CD4-positive, alpha-beta T cell treated with Interleukin-4 for 4 hours (primary cell): ENCODE results near the gene HHAT.
A peak's percentile ranks its signal among the peaks of the same experiment; 100 is the strongest.
"Not testable (repeated sequence)": the region's sequence is repeated elsewhere in the genome, so short reads cannot be mapped to it uniquely, and the experiment has no call there.

Experiments used
- DNase-seq: peaks from one replicate; pipeline ENCODE4 v3.0.0-alpha.2; 2020

The HHAT gene

GRCh38 chr1:210398466-210398865 is 69.8 kb downstream of the HHAT start:
- no peak for DNase-seq

DNA sequence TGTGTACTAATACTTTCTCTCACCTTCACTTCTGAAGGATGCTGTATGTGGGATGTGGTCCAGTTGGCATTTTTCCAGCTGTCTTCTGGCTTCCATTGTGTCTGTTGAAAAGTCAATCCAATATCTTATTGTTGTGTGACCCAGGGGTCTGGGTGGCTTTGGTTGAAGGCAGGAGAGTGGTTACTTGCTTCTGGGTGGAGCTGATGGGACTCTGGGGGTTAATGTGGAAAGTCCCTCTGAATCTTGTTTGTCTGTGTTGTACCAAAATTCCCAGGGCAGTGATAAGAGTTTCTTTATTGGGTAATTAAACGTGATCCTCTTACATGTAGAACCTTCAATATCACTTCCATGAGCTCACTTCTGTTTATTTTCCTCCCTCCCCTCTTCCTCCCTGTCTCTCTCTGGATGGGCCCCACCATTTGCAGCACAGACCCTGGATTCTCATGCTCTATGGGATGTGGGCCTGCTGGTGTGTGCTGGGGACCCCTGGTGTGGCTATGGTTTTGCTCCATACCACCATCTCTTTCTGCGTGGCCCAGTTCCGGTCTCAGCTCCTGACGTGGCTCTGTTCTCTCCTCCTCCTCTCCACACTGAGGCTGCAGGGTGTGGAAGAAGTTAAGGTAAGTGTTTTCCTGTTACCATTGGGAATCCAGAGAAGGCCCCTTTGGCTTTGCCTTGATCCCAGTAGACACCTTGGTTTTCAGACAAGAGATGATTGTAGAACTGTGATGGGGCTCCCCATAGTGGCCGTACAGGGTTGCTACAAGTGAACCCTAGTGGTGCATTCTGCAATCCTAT is 71.5 kb downstream of the HHAT start:
- peak; percentile 50 for DNase-seq

DNA sequence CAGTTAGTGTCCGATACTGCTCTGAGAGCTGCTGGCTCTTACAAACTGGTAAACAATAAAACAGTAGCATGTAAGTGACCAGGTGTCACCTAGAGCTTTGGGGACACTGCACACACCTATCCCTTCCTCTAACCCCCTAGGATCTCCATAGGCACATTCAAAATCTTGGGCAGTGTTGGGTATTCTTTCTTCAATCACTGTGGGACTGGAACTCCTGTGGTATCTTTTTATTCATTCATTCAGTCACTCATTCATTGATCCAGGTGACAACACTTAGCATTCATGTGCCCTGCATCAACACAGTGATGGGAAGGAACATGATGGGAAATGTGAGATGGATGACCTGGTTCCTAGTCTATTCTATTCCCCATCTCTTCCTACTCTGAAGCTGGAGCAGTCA is 73.9 kb downstream of the HHAT start:
- no peak for DNase-seq

DNA sequence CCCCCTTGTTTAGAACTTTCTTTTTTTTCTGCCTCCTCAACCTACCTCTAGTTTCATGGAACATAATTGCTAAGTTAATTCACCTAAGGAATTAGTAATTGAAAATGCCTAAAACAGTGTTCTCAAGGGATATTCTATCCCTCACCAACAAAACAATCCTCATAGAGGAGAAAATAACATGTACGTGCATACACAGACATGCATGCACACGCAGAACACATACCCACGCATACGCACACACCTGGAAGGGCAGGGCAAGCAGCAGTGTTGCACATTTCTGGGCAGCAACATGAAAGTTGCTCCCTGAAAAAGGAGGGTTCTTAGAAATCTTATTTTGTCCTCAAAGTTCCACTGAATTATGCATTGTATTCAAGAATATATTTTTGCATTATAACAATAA is 76.6 kb downstream of the HHAT start:
- no peak for DNase-seq

DNA sequence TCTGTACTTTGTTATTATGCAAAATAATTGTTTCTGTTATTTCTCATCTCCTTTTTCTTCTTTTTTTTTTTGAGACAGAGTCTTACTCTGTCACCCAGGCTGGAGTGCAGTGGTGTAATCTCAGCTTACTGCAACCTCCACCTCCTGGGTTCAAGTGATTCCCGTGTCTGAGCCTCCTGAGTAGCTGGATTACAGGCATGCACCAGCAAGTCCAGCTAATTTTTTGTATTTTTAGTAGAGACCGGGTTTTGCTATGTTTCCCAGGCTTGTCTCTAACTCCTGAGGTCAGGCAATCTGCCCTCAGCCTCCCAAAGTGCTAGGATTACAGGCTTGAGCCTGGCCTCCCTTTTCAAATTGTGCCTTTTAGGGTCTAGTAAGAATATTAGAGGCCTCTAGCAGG is 77.6 kb downstream of the HHAT start:
- not testable (repeated sequence) for DNase-seq

DNA sequence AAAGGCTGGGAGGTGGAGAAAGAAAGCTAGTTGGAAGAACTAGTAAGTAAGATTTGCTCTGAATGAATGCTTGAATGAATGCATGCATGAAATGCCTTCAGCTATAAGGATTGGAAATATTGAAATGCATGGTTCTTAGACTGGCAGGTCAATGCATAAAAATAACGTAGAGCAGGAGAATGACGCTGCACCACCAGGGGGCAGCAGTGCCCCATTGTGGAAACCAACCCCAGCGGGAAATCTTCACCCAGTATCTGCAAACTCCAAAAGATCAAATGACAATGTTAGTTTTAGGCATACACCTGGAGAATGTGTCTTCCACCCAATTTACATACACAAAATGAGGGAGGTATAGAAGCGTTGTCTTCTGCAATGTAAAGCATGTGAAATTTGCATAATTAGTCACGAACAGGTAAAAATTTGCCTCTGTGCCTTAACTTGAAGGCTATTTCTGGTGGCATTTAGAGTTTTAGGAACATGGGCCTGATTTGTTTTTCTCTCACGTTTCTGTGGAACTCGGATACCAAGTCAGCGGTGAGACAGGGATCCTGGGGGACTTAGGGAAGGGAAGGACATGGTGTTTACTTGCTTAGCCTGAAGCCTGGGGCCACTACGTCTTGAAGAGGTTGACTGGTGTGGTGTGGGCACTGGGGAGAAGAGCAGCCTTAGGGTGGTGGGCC is 78.6 kb downstream of the HHAT start:
- peak; percentile 61 for DNase-seq

DNA sequence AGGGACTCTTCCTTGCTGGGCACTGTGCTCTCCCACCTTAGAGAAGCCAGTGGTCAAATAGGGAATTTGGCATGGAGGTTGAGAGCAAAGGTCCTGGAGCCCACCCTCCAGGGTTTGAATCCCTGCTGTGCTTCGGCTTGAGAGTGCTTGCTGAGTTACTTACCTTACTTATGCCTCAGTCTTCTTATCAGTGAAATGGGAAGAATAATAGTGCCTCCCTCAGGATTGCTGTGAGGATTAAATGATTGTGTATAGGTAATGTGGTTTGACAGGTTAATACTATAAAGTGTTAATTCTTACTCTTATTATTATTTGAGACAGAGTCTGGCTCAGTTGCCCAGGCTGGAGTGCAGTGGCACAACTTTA is 79.2 kb downstream of the HHAT start:
- DNase-seq, result no peak

GRCh38 chr1:210412240-210412639 is 83.5 kb downstream of the HHAT start:
- DNase-seq, result no peak

- no peak for DNase-seq
These were observed 85.2 kb downstream of the HHAT start for GRCh38 chr1:210413951-210414350.

DNA sequence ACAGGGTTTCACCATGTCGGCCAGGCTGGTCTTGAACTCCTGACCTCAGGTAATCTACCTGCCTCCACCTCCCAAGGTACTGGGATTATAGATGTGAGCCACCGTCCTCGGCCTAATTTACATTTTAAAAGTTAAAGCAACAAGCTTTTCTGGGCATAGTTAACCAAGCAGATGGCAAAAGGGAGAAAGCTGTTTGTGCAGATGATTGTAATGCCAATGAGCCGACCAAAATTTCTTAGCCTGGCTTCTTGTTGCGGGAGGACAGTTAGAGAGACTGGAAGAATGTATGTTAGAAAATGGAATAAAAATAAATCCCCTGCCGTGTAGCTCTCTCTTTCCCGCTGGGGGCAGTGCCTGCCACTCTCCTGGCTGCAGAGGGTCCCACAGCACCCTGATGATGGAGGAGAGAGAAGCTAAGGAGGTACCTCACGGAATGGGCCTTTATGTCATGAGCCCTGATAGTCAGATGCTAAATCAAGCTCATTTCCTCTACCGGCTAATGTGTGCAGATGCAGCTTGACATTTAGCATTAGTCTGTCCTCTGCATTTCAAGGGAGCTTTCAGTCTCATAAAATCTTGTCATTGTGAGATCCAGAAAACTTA is 87.2 kb downstream of the HHAT start:
- no peak for DNase-seq

DNA sequence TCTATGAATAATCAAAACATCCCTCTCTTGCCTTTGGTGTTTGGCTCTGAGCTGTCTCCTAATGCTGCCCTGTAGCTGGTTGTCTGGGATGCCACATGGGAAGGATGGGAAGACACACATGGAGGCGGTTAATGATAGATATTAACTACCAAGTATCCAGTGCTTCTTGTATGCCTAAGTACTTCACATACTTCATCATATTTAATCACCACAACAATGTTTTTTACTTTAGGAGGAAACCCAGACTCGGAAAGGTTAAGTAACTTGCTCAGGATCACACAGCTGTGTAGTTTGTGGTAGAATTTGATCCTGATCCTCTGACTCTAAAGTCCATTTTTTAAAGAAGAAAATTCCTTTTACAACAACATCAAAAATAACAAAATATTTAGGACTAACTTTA is 88.0 kb downstream of the HHAT start:
- DNase-seq, result no peak

DNA sequence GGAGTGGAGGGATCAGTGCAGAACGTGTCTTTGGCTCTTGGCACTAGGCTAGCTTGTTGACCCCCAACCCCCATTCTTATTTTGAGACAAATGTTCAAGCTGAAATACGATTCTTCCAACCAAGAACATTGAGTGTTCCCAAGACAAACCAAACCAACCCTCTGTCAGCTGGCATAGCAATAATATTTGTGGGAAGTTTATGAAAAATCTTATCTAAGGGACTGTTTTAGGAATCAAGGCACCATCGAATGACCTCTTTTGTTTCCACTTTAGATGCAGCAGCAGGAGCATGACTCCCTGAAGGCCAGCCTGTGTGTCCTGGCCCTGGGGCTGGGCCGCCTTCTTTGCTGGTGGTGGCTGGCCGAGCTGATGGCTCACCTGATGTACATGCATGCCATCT is 89.2 kb downstream of the HHAT start:
- DNase-seq, result no peak

DNA sequence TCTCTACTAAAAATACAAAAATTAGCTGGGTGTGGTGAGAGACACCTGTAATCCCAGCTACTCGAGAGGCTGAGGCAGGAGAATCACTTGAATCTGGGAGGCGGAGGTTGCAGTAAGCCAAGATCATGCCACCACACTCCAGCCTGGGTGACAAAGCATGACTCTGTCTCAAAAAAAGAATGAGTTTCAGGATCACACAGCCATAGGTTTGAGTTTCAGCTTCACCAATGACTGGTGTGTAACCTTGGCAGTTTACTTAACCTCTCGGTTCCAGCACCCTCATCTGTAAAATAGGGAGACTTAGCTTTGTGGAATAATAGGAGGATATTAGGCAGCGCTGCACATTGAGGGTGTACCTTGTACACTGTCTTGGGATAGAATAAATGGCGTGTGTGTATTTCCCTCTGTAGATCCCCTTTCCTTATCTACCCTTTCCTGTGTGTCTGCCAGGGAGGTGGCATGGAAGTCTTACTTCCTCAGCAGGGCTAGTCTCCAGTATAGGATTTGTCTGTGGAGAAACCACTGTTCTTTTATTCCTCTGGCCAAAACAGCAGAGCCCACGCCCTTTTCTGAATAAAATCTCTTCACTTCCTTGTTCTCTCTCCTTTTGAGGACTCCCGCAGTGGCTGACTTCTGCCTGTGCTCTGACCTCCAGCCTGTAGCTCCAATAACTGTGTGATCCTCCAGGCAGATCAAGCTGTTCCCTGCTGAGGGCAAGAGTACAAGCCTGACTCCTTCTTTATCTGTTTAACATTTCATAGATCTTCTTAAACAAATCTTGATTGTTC is 90.4 kb downstream of the HHAT start:
- DNase-seq, result no peak

GRCh38 chr1:210426696-210427095 is 98.0 kb downstream of the HHAT start:
- not testable (repeated sequence) for DNase-seq

DNA sequence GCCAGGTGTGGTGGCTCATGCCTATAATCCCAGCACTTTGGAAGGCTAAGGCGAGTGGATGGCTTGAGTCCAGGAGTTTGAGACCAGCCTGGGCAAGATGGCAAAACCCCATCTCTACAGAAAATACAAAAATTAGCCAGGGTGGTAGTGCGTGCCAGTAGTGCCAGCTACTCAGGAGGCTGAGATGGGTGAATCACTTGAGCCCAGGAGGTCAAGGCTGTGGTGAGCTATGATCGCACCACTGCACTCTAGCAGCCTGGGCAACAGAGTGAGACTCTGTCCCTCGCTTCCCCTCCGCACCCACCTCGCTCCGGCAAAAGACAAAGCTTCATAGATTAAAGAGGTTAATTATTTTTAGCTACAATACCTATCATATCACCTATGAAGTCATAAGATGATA is 100.0 kb downstream of the HHAT start:
- no peak for DNase-seq

DNA sequence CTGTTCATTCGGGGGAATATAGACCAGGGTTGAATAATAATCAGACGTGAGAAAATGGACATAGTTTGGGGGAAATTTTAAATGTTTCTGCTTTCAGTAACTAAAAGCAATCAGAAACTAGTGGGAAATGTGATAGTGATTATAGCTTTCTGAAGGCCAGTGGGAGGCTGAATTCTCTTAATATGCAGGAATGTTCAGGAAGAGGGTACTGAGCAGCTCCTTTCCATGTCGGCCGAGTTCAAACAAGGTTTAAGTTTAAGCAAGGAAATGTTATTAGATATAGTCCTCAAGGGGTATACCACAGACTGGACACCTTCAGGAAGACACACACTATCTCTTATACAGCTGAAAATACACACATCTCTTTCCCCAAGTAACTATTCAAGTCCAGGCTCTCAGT is 105.5 kb downstream of the HHAT start:
- no peak for DNase-seq

- no peak for DNase-seq
These were observed 108.4 kb downstream of the HHAT start for GRCh38 chr1:210437111-210437510.

DNA sequence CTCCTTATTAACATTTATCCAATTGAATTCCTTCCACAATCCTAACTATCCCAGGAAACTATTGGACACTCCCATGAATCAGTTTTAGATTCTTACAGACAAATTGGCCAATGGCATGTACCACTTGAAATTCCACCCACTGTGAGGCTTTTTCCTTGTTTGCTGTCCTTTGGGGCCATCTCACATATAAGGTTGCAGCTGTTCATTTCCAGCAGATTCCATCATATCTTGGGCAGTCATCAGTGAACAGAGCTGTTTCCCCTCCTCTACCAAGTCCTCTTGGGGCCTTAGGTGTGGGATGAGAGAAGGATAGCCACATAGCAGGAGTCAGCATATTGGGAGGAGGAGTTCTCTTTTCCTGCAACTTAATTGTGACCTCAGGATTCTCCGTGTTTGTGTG is 109.1 kb downstream of the HHAT start:
- DNase-seq, result no peak

DNA sequence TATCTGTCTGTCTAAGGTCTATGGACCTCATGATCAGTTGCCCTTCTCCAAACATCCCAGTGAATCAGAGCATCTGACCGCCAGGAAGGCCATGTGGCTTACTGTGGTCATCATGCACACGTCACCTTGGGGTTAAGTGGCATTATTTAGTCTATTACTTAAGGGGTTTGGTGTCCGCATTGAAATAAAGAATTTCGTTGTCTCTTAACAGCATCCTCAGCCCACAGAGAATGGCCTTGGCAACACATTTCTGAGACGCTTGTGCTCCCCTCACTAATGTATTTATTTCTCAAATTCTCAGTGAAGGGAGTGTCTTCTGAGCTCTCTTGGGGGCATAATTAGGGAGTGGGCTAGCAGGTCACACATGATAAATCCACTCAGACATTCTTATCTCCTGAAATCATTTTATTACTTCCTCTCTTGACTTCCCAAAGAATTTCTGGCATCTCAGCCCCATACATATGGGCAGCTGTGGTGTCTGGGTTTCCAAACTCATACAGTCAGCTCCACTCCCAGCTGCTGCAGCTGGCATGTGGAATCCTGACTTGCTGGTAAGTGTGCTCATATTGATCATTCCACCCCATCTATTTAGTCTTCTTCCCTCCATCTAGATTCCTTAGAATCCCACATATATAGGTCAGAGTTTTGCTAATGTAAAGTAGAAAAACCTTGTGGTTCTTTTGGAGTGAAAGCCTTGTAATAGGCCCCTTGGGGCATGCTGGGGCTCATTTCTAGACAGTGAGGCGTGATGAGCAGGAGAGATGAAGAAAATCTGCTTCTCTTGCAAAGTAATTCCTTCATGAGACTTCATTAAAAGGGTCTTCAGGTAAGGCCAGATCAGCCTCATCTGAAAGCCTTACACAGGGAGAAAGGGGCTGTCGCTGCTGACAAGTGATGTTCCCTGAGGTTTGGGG is 110.5 kb downstream of the HHAT start:
- DNase-seq, result no peak

GRCh38 chr1:210440081-210440480 is 111.4 kb downstream of the HHAT start:
- no peak for DNase-seq

GRCh38 chr1:210441028-210441427 is 112.3 kb downstream of the HHAT start:
- DNase-seq, result no peak

DNA sequence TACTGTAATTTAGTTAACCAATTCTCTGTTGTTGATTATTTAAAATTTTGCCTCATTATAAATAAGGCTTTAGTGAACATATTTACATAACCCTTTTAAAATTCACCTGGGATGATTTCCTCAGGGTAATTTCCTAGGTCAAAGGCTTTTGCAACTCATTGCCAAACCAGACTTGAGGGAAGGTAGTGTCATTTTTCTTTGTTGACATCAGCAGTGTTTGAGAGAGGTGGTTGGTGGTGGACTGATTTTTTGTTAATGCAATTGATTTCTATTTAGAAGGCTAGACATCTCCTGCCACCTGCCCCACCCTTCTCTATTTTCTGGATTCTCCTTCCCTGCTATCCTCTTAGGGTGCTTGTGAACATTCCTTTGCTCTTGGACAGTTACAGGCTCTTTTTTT is 116.8 kb downstream of the HHAT start:
- DNase-seq, result no peak
